ENCODE measurements around the gene ANKAR. TPM values are rescaled to one million over a fixed set of nuclear protein-coding genes. Genes with fewer than 3 reads are reported as not detected.

The ANKAR gene
- total and polyA plus RNA-seq, 2 experiments from 2014 or later: 3.0 to 4.4 TPM

DNA sequence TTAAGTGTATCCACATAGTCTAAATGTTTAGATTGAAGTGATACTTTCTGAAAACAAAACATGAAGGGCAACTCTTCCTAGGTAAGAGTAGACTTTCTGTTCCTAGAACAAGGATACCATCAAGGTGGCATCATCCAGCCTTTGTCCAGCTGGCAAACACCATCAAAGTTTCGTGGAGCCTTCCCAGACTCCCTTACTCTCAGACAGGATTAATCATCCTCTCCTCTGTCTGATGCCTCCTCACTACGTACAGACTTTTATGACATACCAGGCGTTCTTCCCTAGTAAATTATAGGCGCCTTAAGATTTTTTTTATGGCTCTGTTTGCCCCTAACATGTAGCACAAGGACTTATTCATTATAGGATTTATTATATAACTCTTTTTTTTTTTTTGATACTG, 42.6 kb upstream of the ANKAR start (continued):
- TF ChIP-seq, protein P1, sequence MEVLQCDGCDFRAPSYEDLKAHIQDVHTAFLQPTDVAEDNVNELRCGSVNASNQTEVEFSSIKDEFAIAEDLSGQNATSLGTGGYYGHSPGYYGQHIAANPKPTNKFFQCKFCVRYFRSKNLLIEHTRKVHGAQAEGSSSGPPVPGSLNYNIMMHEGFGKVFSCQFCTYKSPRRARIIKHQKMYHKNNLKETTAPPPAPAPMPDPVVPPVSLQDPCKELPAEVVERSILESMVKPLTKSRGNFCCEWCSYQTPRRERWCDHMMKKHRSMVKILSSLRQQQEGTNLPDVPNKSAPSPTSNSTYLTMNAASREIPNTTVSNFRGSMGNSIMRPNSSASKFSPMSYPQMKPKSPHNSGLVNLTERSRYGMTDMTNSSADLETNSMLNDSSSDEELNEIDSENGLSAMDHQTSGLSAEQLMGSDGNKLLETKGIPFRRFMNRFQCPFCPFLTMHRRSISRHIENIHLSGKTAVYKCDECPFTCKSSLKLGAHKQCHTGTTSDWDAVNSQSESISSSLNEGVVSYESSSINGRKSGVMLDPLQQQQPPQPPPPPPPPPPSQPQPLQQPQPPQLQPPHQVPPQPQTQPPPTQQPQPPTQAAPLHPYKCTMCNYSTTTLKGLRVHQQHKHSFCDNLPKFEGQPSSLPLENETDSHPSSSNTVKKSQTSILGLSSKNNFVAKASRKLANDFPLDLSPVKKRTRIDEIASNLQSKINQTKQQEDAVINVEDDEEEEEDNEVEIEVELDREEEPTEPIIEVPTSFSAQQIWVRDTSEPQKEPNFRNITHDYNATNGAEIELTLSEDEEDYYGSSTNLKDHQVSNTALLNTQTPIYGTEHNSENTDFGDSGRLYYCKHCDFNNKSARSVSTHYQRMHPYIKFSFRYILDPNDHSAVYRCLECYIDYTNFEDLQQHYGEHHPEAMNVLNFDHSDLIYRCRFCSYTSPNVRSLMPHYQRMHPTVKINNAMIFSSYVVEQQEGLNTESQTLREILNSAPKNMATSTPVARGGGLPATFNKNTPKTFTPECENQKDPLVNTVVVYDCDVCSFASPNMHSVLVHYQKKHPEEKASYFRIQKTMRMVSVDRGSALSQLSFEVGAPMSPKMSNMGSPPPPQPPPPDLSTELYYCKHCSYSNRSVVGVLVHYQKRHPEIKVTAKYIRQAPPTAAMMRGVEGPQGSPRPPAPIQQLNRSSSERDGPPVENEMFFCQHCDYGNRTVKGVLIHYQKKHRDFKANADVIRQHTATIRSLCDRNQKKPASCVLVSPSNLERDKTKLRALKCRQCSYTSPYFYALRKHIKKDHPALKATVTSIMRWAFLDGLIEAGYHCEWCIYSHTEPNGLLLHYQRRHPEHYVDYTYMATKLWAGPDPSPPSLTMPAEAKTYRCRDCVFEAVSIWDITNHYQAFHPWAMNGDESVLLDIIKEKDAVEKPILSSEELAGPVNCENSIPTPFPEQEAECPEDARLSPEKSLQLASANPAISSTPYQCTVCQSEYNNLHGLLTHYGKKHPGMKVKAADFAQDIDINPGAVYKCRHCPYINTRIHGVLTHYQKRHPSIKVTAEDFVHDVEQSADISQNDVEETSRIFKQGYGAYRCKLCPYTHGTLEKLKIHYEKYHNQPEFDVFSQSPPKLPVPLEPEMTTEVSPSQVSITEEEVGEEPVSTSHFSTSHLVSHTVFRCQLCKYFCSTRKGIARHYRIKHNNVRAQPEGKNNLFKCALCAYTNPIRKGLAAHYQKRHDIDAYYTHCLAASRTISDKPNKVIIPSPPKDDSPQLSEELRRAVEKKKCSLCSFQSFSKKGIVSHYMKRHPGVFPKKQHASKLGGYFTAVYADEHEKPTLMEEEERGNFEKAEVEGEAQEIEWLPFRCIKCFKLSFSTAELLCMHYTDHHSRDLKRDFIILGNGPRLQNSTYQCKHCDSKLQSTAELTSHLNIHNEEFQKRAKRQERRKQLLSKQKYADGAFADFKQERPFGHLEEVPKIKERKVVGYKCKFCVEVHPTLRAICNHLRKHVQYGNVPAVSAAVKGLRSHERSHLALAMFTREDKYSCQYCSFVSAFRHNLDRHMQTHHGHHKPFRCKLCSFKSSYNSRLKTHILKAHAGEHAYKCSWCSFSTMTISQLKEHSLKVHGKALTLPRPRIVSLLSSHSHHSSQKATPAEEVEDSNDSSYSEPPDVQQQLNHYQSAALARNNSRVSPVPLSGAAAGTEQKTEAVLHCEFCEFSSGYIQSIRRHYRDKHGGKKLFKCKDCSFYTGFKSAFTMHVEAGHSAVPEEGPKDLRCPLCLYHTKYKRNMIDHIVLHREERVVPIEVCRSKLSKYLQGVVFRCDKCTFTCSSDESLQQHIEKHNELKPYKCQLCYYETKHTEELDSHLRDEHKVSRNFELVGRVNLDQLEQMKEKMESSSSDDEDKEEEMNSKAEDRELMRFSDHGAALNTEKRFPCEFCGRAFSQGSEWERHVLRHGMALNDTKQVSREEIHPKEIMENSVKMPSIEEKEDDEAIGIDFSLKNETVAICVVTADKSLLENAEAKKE (CRISPR knock-in tag; IDR thresholded peaks at IDR 0.05): no peak
- TF ChIP-seq ZNF331 (CRISPR knock-in tag; IDR thresholded peaks at IDR 0.05; ENCODE audit: low read depth): no peak

- Mint-ChIP-seq H3K9me3 (no peaks in the 10 kb centered on the region), H3K27me3 (ENCODE audit: insufficient read depth, low read depth, poor library complexity) (peaks cover 3% of the 10 kb centered on the region), H3K4me1 (peaks cover 6% of the 10 kb centered on the region; the same call in 2 of the 3 replicates), H3K36me3 (ENCODE audit: low read depth) (no peaks in the 10 kb centered on the region), H3K4me3 (no peak overlapping the region), H3K27ac (no peak overlapping the region)
- no peaks in the 10 kb centered on the region for H3F3A ChIP-seq (replicated peaks; ENCODE audit: low read depth)
- no peaks in the 10 kb centered on the region for H3K79me2 ChIP-seq (replicated peaks; ENCODE audit: insufficient read depth)
- no peaks in the 10 kb centered on the region for H4K20me1 ChIP-seq (replicated peaks; ENCODE audit: insufficient read depth)
- H2AFZ ChIP-seq: no peak overlapping the region
- no peaks in the 10 kb centered on the region for H3K9me2 ChIP-seq (ENCODE audit: insufficient read depth)
- no peaks in the 10 kb centered on the region for H3K27me3 ChIP-seq (ENCODE audit: insufficient read depth)
- peaks cover 8% of the 10 kb centered on the region for H3K4me1 ChIP-seq (ENCODE audit: insufficient read depth)
- H3K27ac ChIP-seq (ENCODE audit: low read depth): no peak overlapping the region
- H3K4me3 ChIP-seq: no peak overlapping the region
- H3K36me3 ChIP-seq (ENCODE audit: insufficient read depth): no peaks in the 10 kb centered on the region
- ATAC-seq (peak; percentile 77), DNase-seq (ENCODE audit: low spot score) (peak; percentile 54)
- H3K4me2 ChIP-seq: no peak overlapping the region
- TF ChIP-seq, protein P2, sequence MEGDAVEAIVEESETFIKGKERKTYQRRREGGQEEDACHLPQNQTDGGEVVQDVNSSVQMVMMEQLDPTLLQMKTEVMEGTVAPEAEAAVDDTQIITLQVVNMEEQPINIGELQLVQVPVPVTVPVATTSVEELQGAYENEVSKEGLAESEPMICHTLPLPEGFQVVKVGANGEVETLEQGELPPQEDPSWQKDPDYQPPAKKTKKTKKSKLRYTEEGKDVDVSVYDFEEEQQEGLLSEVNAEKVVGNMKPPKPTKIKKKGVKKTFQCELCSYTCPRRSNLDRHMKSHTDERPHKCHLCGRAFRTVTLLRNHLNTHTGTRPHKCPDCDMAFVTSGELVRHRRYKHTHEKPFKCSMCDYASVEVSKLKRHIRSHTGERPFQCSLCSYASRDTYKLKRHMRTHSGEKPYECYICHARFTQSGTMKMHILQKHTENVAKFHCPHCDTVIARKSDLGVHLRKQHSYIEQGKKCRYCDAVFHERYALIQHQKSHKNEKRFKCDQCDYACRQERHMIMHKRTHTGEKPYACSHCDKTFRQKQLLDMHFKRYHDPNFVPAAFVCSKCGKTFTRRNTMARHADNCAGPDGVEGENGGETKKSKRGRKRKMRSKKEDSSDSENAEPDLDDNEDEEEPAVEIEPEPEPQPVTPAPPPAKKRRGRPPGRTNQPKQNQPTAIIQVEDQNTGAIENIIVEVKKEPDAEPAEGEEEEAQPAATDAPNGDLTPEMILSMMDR (conservative IDR thresholded peaks at IDR 0.05; ENCODE audit: low read depth in 2 of 2): peak; percentile 59 to 69
- TF ChIP-seq, protein P1 (CRISPR knock-in tag; IDR thresholded peaks at IDR 0.05): no peak
Measured at GRCh38 chr2:189633392-189633811, 41.1 kb upstream of the ANKAR start.
